Activated CD4-positive, alpha-beta T cell treated with anti-CD3 and anti-CD28 coated beads for 36 hours (primary cell): ENCODE results near the gene CD300C. TPM values are rescaled to one million over a fixed set of nuclear protein-coding genes. Genes with fewer than 3 reads are reported as not detected.
"Not testable (repeated sequence)": the region's sequence is repeated elsewhere in the genome, so short reads cannot be mapped to it uniquely, and the experiment has no call there.

Experiments used
- ATAC-seq: fragments of 200-7000 bp; cut with Tn5 transposase; one replicate; pipeline ENCODE4 v1.10.0; 2021; ENCODE audit warnings: mild to moderate bottlenecking, moderate library complexity
- CTCF ChIA-PET: fragments of 350-600 bp; sonication (Branson Sonifier 250); formaldehyde crosslinking; loops from one replicate; lab custom pipeline; 2021; ENCODE audit warnings: antibody characterized with exemption; lab: Charles Lee
- POLR2A ChIA-PET: fragments of 350-600 bp; sonication (Branson Sonifier 250); formaldehyde crosslinking; loops from one replicate; lab custom pipeline; 2021; ENCODE audit warnings: antibody characterized with exemption, inconsistent platforms; lab: Charles Lee
- DNase-seq: peaks from one replicate; pipeline ENCODE4 v3.0.0-alpha.2; 2020
- H3K27ac Mint-ChIP-seq: one replicate; pipeline ENCODE4 v1.8.0; 2021; ENCODE audit warnings: mixed read lengths
- H3K27me3 Mint-ChIP-seq: one replicate; pipeline ENCODE4 v1.8.0; 2021; ENCODE audit warnings: mixed read lengths
- H3K36me3 Mint-ChIP-seq: one replicate; pipeline ENCODE4 v1.8.0; 2021; ENCODE audit warnings: low read depth, mixed read lengths
- H3K4me1 Mint-ChIP-seq: one replicate; pipeline ENCODE4 v1.8.0; 2021; ENCODE audit warnings: mixed read lengths
- H3K4me3 Mint-ChIP-seq: one replicate; pipeline ENCODE4 v1.8.0; 2021; ENCODE audit warnings: mild to moderate bottlenecking, moderate library complexity, mixed read lengths
- H3K9me3 Mint-ChIP-seq: one replicate; pipeline ENCODE4 v1.8.0; 2021; ENCODE audit warnings: low read depth, mixed read lengths
- intact Hi-C, 2 experiments: fragments of 100-400 bp; cut with DNase I in 1 of 2; cut with micrococcal nuclease in 1 of 2; formaldehyde crosslinking; loops; one replicate each; pipeline versions ENCODE4 v1.14.2 to v1.15.1; 2022 to 2024; cut with DNase I, micrococcal nuclease
- total RNA-seq, 2 experiments: library from RNA; stranded (reverse); gene quantifications; one replicate each; pipeline ENCODE4 v1.2.3, GENCODE V29; 2021

The CD300C gene
- total RNA-seq, 2 experiments from 2014 or later, result not detected

- ChIA-PET CTCF (interaction anchor here (0.6 to 1.8 kb wide), 2 partner anchors 8 to 146 kb away, joined by 3 to 10 read pairs; partner anchors contain the start of gene CD300H), POLR2A (no interaction called here)
- DNase-seq (peak; percentile 28), ATAC-seq (peak; percentile 72)
- peak overlapping the region; percentile 52 for H3K27ac Mint-ChIP-seq
- H3K4me3 Mint-ChIP-seq, result no peak overlapping the region
- intact Hi-C loops, result no loop called here
- no peaks in the 10 kb centered on the region for H3K36me3 Mint-ChIP-seq
- H3K4me1 Mint-ChIP-seq, result peaks cover 31% of the 10 kb centered on the region
- no peaks in the 10 kb centered on the region for H3K27me3 Mint-ChIP-seq
- no peaks in the 10 kb centered on the region for H3K9me3 Mint-ChIP-seq
Observed at GRCh38 chr17:74558882-74559519, 13.1 kb upstream of the CD300C start.

- CTCF ChIA-PET, result interaction anchor here (1.8 kb wide), 1 partner anchor 8 kb away, joined by 10 read pairs; the partner anchor contains the start of gene CD300H
- H3K4me1 Mint-ChIP-seq, result peaks cover 31% of the 10 kb centered on the region
- POLR2A ChIA-PET, intact Hi-C loops, H3K36me3 Mint-ChIP-seq, ATAC-seq, DNase-seq, H3K4me3 Mint-ChIP-seq, H3K27me3 Mint-ChIP-seq, H3K9me3 Mint-ChIP-seq, H3K27ac Mint-ChIP-seq: not testable (repeated sequence)
Observed at GRCh38 chr17:74558402-74558801, 12.5 kb upstream of the CD300C start.

- DNase-seq, result no peak
- Mint-ChIP-seq H3K4me3 (no peak overlapping the region), H3K9me3 (no peaks in the 10 kb centered on the region), H3K4me1 (peaks cover 24% of the 10 kb centered on the region), H3K27me3 (no peaks in the 10 kb centered on the region), H3K36me3 (no peaks in the 10 kb centered on the region), H3K27ac (no peak overlapping the region)
- ChIA-PET CTCF (no interaction called here), POLR2A (no interaction called here)
- intact Hi-C loops, result no loop called here
- ATAC-seq, result no peak
Observed at GRCh38 chr17:74555427-74555940, 9.6 kb upstream of the CD300C start.

- Mint-ChIP-seq H3K9me3 (no peaks in the 10 kb centered on the region), H3K36me3 (no peaks in the 10 kb centered on the region), H3K27me3 (no peaks in the 10 kb centered on the region), H3K27ac (no peak overlapping the region), H3K4me1 (peaks cover 24% of the 10 kb centered on the region), H3K4me3 (no peak overlapping the region)
- no peak for ATAC-seq
- CTCF ChIA-PET, result interaction anchor here (0.6 kb wide), 1 partner anchor 195 kb away, joined by 3 read pairs; no protein-coding TSS in a partner anchor
- DNase-seq, result no peak
- POLR2A ChIA-PET, result no interaction called here
- intact Hi-C loops, result no loop called here
Observed at GRCh38 chr17:74554909-74555308, 9.0 kb upstream of the CD300C start.

GRCh38 chr17:74552037-74552436, 6.1 kb upstream of the CD300C start:
- intact Hi-C loops, result no loop called here
- CTCF ChIA-PET, result no interaction called here

GRCh38 chr17:74550602-74551001, 4.7 kb upstream of the CD300C start:
- no peaks in the 10 kb centered on the region for H3K36me3 Mint-ChIP-seq
- ChIA-PET CTCF (no interaction called here), POLR2A (no interaction called here)
- H3K4me3 Mint-ChIP-seq, result no peak overlapping the region
- H3K9me3 Mint-ChIP-seq, result no peaks in the 10 kb centered on the region
- peaks cover 9% of the 10 kb centered on the region for H3K4me1 Mint-ChIP-seq
- intact Hi-C loops, result no loop called here
- no peaks in the 10 kb centered on the region for H3K27me3 Mint-ChIP-seq
- no peak overlapping the region for H3K27ac Mint-ChIP-seq
- no peak for DNase-seq
- no peak for ATAC-seq

More at GRCh38 chr17:74552037-74552436, 6.1 kb upstream of the CD300C start:
- DNase-seq, result no peak
- H3K36me3 Mint-ChIP-seq, result no peaks in the 10 kb centered on the region
- no peak for ATAC-seq
- H3K4me3 Mint-ChIP-seq, result no peak overlapping the region
- H3K9me3 Mint-ChIP-seq, result no peaks in the 10 kb centered on the region
- peaks cover 9% of the 10 kb centered on the region for H3K4me1 Mint-ChIP-seq
- no peaks in the 10 kb centered on the region for H3K27me3 Mint-ChIP-seq
- POLR2A ChIA-PET, result no interaction called here
- no peak overlapping the region for H3K27ac Mint-ChIP-seq

GRCh38 chr17:74549343-74549742, 3.4 kb upstream of the CD300C start:
- no peaks in the 10 kb centered on the region for H3K36me3 Mint-ChIP-seq
- intact Hi-C loops, result loop anchor here in 1 of 2 experiments (5.0 kb wide), 1 partner anchor 53 kb away; no protein-coding TSS in a partner anchor
- H3K4me1 Mint-ChIP-seq, result peaks cover 9% of the 10 kb centered on the region
- POLR2A ChIA-PET, result no interaction called here
- no peak overlapping the region for H3K4me3 Mint-ChIP-seq
- CTCF ChIA-PET, result interaction anchor here (0.6 kb wide), 1 partner anchor 210 kb away, joined by 3 read pairs; no protein-coding TSS in a partner anchor
- no peaks in the 10 kb centered on the region for H3K27me3 Mint-ChIP-seq
- DNase-seq, result no peak
- no peak for ATAC-seq
- H3K27ac Mint-ChIP-seq, result no peak overlapping the region
- H3K9me3 Mint-ChIP-seq, result no peaks in the 10 kb centered on the region

GRCh38 chr17:74547736-74548135, 1.8 kb upstream of the CD300C start:
- ChIA-PET CTCF (interaction anchor here (0.6 kb wide), 1 partner anchor 110 kb away, joined by 3 read pairs; no protein-coding TSS in a partner anchor), POLR2A (no interaction called here)
- intact Hi-C loops, result loop anchor here in 1 of 2 experiments (5.0 kb wide), 1 partner anchor 55 kb away; no protein-coding TSS in a partner anchor
- Mint-ChIP-seq H3K27ac (peak overlapping the region; percentile 71), H3K36me3 (no peaks in the 10 kb centered on the region), H3K4me3 (no peak overlapping the region), H3K4me1 (peaks cover 9% of the 10 kb centered on the region), H3K9me3 (no peaks in the 10 kb centered on the region), H3K27me3 (no peaks in the 10 kb centered on the region)
- DNase-seq (peak; percentile 53), ATAC-seq (peak; percentile 85)

GRCh38 chr17:74547264-74547663, 1.3 kb upstream of the CD300C start:
- no peak for ATAC-seq
- no peak for DNase-seq
- ChIA-PET POLR2A (no interaction called here), CTCF (interaction anchor here (0.6 kb wide), 1 partner anchor 111 kb away, joined by 3 read pairs; no protein-coding TSS in a partner anchor)
- Mint-ChIP-seq H3K4me3 (no peak overlapping the region), H3K36me3 (no peaks in the 10 kb centered on the region), H3K4me1 (peaks cover 9% of the 10 kb centered on the region), H3K27me3 (no peaks in the 10 kb centered on the region), H3K27ac (peak overlapping the region; percentile 71), H3K9me3 (no peaks in the 10 kb centered on the region)
- intact Hi-C loops, result loop anchor here in 1 of 2 experiments (5.0 kb wide), 1 partner anchor 55 kb away; no protein-coding TSS in a partner anchor

GRCh38 chr17:74546586-74546985, 671 bp upstream of the CD300C start:
- intact Hi-C loops, result loop anchor here in 1 of 2 experiments (5.0 kb wide), 1 partner anchor 56 kb away; no protein-coding TSS in a partner anchor
- POLR2A ChIA-PET, result no interaction called here
- H3K4me3 Mint-ChIP-seq, result no peak overlapping the region
- no peak overlapping the region for H3K27ac Mint-ChIP-seq
- ATAC-seq (no peak), DNase-seq (no peak)
- no peaks in the 10 kb centered on the region for H3K36me3 Mint-ChIP-seq
- no peaks in the 10 kb centered on the region for H3K27me3 Mint-ChIP-seq
- no peaks in the 10 kb centered on the region for H3K9me3 Mint-ChIP-seq
- CTCF ChIA-PET, result no interaction called here
- H3K4me1 Mint-ChIP-seq, result peaks cover 9% of the 10 kb centered on the region

GRCh38 chr17:74544991-74545842, 698 bp downstream of the CD300C start:
- Mint-ChIP-seq H3K4me3 (no peak overlapping the region), H3K27me3 (peaks cover under 1% of the 10 kb centered on the region), H3K9me3 (no peaks in the 10 kb centered on the region), H3K27ac (no peak overlapping the region), H3K4me1 (peaks cover 9% of the 10 kb centered on the region), H3K36me3 (no peaks in the 10 kb centered on the region)
- CTCF ChIA-PET, result no interaction called here
- POLR2A ChIA-PET, result no interaction called here
- DNase-seq (no peak), ATAC-seq (no peak)
- intact Hi-C loops, result loop anchor here in 1 of 2 experiments (5.0 kb wide), 1 partner anchor 57 kb away; no protein-coding TSS in a partner anchor
